Nephron (organoid): ENCODE results near the gene STX16.
A peak's percentile ranks its signal among the peaks of the same experiment; 100 is the strongest.

ENCODE experiments used
- H3K27ac Mint-ChIP-seq, 3 experiments: 2 replicates each; pipeline ENCODE4 v1.8.0; 2020; ENCODE audit warnings: mixed read lengths in 3 of 3, mild to moderate bottlenecking in 2 of 3, moderate library complexity in 1 of 3
- H3K27me3 Mint-ChIP-seq: 2 replicates; pipeline ENCODE4 v1.8.0; 2021; ENCODE audit warnings: low read depth, mild to moderate bottlenecking, moderate library complexity, mixed read lengths
- H3K36me3 Mint-ChIP-seq: 2 replicates; pipeline ENCODE4 v1.8.0; 2020; ENCODE audit warnings: low read depth, mixed read lengths
- H3K4me1 Mint-ChIP-seq: 2 replicates; pipeline ENCODE4 v1.8.0; 2020; ENCODE audit warnings: mixed read lengths
- H3K4me3 Mint-ChIP-seq, 3 experiments: 2 replicates each; pipeline ENCODE4 v1.8.0; 2020; ENCODE audit warnings: mild to moderate bottlenecking in 3 of 3, mixed read lengths in 3 of 3, moderate library complexity in 2 of 3
- H3K9me3 Mint-ChIP-seq: 2 replicates; pipeline ENCODE4 v1.8.0; 2020; ENCODE audit warnings: mixed read lengths
- CTCF ChIP-seq, 3 experiments: fragments of 200-600 bp; sonication (generic); IDR thresholded peaks; one replicate each; pipeline ENCODE4 v1.5.0; 2021; ENCODE audit warnings: antibody characterized with exemption in 3 of 3; ENCODE audit not compliant: unreplicated experiment in 3 of 3

STX16 gene

GRCh38 chr20:58699623-58700107 lies 48.6 kb downstream of the STX16 start:
- no peak overlapping the region for H3K4me3 Mint-ChIP-seq
- peaks cover 6% of the 10 kb centered on the region for H3K4me1 Mint-ChIP-seq
- H3K36me3 Mint-ChIP-seq, result peaks cover 50% of the 10 kb centered on the region
- TF ChIP-seq CTCF (IDR thresholded peaks at IDR 0.05; ENCODE audit: unreplicated experiment in 3 of 3), result no peak
- H3K27ac Mint-ChIP-seq, result no peak overlapping the region
- peaks cover 8% of the 10 kb centered on the region for H3K9me3 Mint-ChIP-seq
- peaks cover 10% of the 10 kb centered on the region for H3K27me3 Mint-ChIP-seq

GRCh38 chr20:58700121-58700821 lies 49.2 kb downstream of the STX16 start:
- peaks cover 7% of the 10 kb centered on the region for H3K4me1 Mint-ChIP-seq
- peaks cover 57% of the 10 kb centered on the region for H3K36me3 Mint-ChIP-seq
- H3K27me3 Mint-ChIP-seq, result peaks cover 10% of the 10 kb centered on the region
- peaks cover 12% of the 10 kb centered on the region for H3K9me3 Mint-ChIP-seq
- H3K27ac Mint-ChIP-seq, result peak overlapping the region in 1 of 3 experiments; percentile 58
- TF ChIP-seq CTCF (IDR thresholded peaks at IDR 0.05; ENCODE audit: unreplicated experiment in 3 of 3), result no peak
- no peak overlapping the region for H3K4me3 Mint-ChIP-seq

GRCh38 chr20:58700823-58701222 lies 49.7 kb downstream of the STX16 start:
- Mint-ChIP-seq H3K4me3 (no peak overlapping the region), H3K4me1 (peaks cover 13% of the 10 kb centered on the region), H3K9me3 (peaks cover 15% of the 10 kb centered on the region), H3K36me3 (peaks cover 62% of the 10 kb centered on the region), H3K27me3 (peaks cover 10% of the 10 kb centered on the region), H3K27ac (peak overlapping the region in 1 of 3 experiments; percentile 58)
- no peak for TF ChIP-seq CTCF (IDR thresholded peaks at IDR 0.05; ENCODE audit: unreplicated experiment in 3 of 3)

GRCh38 chr20:58701431-58702160 lies 50.5 kb downstream of the STX16 start:
- Mint-ChIP-seq H3K36me3 (peaks cover 66% of the 10 kb centered on the region), H3K4me1 (peaks cover 13% of the 10 kb centered on the region), H3K27ac (no peak overlapping the region), H3K27me3 (peaks cover 10% of the 10 kb centered on the region), H3K4me3 (no peak overlapping the region), H3K9me3 (peaks cover 15% of the 10 kb centered on the region)
- no peak for TF ChIP-seq CTCF (IDR thresholded peaks at IDR 0.05; ENCODE audit: unreplicated experiment in 3 of 3)

- peaks cover 13% of the 10 kb centered on the region for H3K4me1 Mint-ChIP-seq
- H3K27me3 Mint-ChIP-seq, result peaks cover 10% of the 10 kb centered on the region
- peaks cover 66% of the 10 kb centered on the region for H3K36me3 Mint-ChIP-seq
- TF ChIP-seq CTCF (IDR thresholded peaks at IDR 0.05; ENCODE audit: unreplicated experiment in 3 of 3), result no peak
- peaks cover 15% of the 10 kb centered on the region for H3K9me3 Mint-ChIP-seq
- H3K4me3 Mint-ChIP-seq, result no peak overlapping the region
- H3K27ac Mint-ChIP-seq, result no peak overlapping the region
Measured at GRCh38 chr20:58702161-58702510, 51.1 kb downstream of the STX16 start.
